Hepatocyte (in vitro differentiated cells): ENCODE data around the gene STOM.

Experiments
- CTCF ChIP-seq: fragments of 200-600 bp; sonication (generic); IDR thresholded peaks from 2 replicates; pipeline ENCODE4 v1.5.1; 2016; ENCODE audit warnings: antibody characterized with exemption, mild to moderate bottlenecking; ENCODE audit not compliant: poor library complexity
- EZH2 ChIP-seq: fragments of 200-600 bp; sonication (generic); IDR thresholded peaks from 2 replicates; pipeline ENCODE4 v1.6.1; 2016; ENCODE audit warnings: antibody characterized with exemption, mild to moderate bottlenecking, borderline replicate concordance
- EZH2phosphoT487 ChIP-seq: fragments of 200-600 bp; sonication (generic); IDR thresholded peaks from one replicate; pipeline ENCODE4 v1.6.1; 2018; ENCODE audit warnings: antibody characterized with exemption, mild to moderate bottlenecking, low read depth, moderate library complexity; ENCODE audit not compliant: unreplicated experiment, severe bottlenecking

- no peak for TF ChIP-seq CTCF
- TF ChIP-seq EZH2phosphoT487 = no peak
- TF ChIP-seq EZH2 = no peak
Measured at GRCh38 chr9:121339437-121339836, 30.6 kb downstream of the STOM start.
